Upper lobe of left lung (tissue), 4 donors: ENCODE measurements around the gene ACAA2.

ENCODE experiments used
- EP300 ChIP-seq, 4 donors: sonication (generic); formaldehyde crosslinking; IDR thresholded peaks; one replicate each; pipeline ENCODE4 v1.5.1; 2017; ENCODE audit warnings: antibody characterized with exemption in 4 of 4, control low read depth in 2 of 4
- TF ChIP-seq, protein P1 (sequence below), 6 experiments: fragments of 450-650 bp in 4 of 6; fragments of 200-600 bp in 2 of 6; sonication (generic) in 2 of 6; IDR thresholded peaks; one replicate each; pipeline ENCODE4 v1.5.1; 2016 to 2019; ENCODE audit warnings: antibody characterized with exemption in 6 of 6

DNA sequence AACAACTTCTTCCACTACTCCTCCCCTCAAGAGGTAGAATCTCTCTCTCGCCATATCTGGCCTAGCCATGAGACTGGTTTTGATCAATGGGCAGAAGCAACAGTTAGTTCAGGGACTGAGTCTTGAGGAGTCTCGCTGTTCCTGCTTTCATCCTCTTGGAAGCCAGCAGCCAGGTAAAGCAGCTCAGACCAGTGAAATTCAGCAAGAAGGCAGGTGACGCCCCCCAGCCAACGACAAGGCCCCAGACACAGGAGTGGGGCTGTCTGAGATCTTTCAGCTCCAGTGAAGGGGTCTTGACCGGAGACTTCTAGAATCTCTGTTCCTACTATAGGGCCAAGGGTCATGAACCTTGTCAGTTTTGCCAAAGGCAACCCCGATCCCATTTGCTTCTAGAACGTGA lies 39.7 kb upstream of the ACAA2 start:
- TF ChIP-seq, protein P1, sequence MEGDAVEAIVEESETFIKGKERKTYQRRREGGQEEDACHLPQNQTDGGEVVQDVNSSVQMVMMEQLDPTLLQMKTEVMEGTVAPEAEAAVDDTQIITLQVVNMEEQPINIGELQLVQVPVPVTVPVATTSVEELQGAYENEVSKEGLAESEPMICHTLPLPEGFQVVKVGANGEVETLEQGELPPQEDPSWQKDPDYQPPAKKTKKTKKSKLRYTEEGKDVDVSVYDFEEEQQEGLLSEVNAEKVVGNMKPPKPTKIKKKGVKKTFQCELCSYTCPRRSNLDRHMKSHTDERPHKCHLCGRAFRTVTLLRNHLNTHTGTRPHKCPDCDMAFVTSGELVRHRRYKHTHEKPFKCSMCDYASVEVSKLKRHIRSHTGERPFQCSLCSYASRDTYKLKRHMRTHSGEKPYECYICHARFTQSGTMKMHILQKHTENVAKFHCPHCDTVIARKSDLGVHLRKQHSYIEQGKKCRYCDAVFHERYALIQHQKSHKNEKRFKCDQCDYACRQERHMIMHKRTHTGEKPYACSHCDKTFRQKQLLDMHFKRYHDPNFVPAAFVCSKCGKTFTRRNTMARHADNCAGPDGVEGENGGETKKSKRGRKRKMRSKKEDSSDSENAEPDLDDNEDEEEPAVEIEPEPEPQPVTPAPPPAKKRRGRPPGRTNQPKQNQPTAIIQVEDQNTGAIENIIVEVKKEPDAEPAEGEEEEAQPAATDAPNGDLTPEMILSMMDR (IDR thresholded peaks at IDR 0.05), result no peak
- no peak for TF ChIP-seq EP300 (IDR thresholded peaks at IDR 0.05)
